GM21576 (cell line): Measurements from ENCODE around the gene AKR1C2.
"Not testable (repeated sequence)": the region's sequence is repeated elsewhere in the genome, so short reads cannot be mapped to it uniquely, and the experiment has no call there.

Experiments used
- ATAC-seq: cut with Tn5 transposase; IDR thresholded peaks from one replicate; pipeline ENCODE4 v1.9.1; 2021; ENCODE audit warnings: mild to moderate bottlenecking, moderate library complexity; ENCODE audit not compliant: unreplicated experiment

The AKR1C2 gene

GRCh38 chr10:4990217-4990616 is 13.4 kb downstream of the AKR1C2 start:
- ATAC-seq = no peak

GRCh38 chr10:4988000-4988641 is 15.5 kb downstream of the AKR1C2 start:
- not testable (repeated sequence) for ATAC-seq

GRCh38 chr10:4984971-4985594 is 18.6 kb downstream of the AKR1C2 start:
- no peak for ATAC-seq

- no peak for ATAC-seq
Observed at GRCh38 chr10:4984223-4984622, 19.4 kb downstream of the AKR1C2 start.

GRCh38 chr10:4983615-4984216 is 19.9 kb downstream of the AKR1C2 start:
- no peak for ATAC-seq

- no peak for ATAC-seq
Observed at GRCh38 chr10:4982764-4983226, 20.9 kb downstream of the AKR1C2 start.

- ATAC-seq = no peak
Observed at GRCh38 chr10:4981722-4982471, 21.8 kb downstream of the AKR1C2 start.

- no peak for ATAC-seq
Observed at GRCh38 chr10:4980793-4981192, 22.9 kb downstream of the AKR1C2 start.

GRCh38 chr10:4978870-4979269 is 24.8 kb downstream of the AKR1C2 start:
- ATAC-seq = no peak

GRCh38 chr10:4977025-4977424 is 26.6 kb downstream of the AKR1C2 start:
- no peak for ATAC-seq

GRCh38 chr10:4974400-4974799 is 29.3 kb downstream of the AKR1C2 start:
- ATAC-seq = not testable (repeated sequence)

- not testable (repeated sequence) for ATAC-seq
Observed at GRCh38 chr10:4973294-4973693, 30.4 kb downstream of the AKR1C2 start.

- ATAC-seq = not testable (repeated sequence)
Observed at GRCh38 chr10:4972369-4973142, 31.1 kb downstream of the AKR1C2 start.

- not testable (repeated sequence) for ATAC-seq
Observed at GRCh38 chr10:4970362-4970761, 33.3 kb downstream of the AKR1C2 start.

- ATAC-seq = not testable (repeated sequence)
Observed at GRCh38 chr10:4969289-4969688, 34.4 kb downstream of the AKR1C2 start.

GRCh38 chr10:4967189-4967588 is 36.5 kb downstream of the AKR1C2 start:
- ATAC-seq = not testable (repeated sequence)

GRCh38 chr10:4965763-4966162 is 37.9 kb downstream of the AKR1C2 start:
- not testable (repeated sequence) for ATAC-seq

- ATAC-seq = not testable (repeated sequence)
Observed at GRCh38 chr10:4963815-4964154, 39.9 kb downstream of the AKR1C2 start.

GRCh38 chr10:4962876-4963814 is 40.5 kb downstream of the AKR1C2 start, which contains the start of gene AKR1C1:
Gene AKR1C1, plus strand, starts transcription at chr10:4963415. Its CDS starts 30 bp downstream, at chr10:4963445.
- ATAC-seq = not testable (repeated sequence)
